ENCODE data around the gene HDAC4. TPM values are rescaled to one million over a fixed set of nuclear protein-coding genes. Genes with fewer than 3 reads are reported as not detected.

The HDAC4 gene
- total and polyA plus RNA-seq, 9 of the 15 experiments (the other 6 are each of a cell fraction or from before 2014, with no cell fraction given), result 0.11 to 20.2 (median 4.0) TPM

GRCh38 chr2:239006622-239007285 lies 394.1 kb downstream of the HDAC4 start (continued):
- TF ChIP-seq PPARD (CRISPR knock-in tag; IDR thresholded peaks at IDR 0.05) (no peak), E2F6 (IDR thresholded peaks at IDR 0.05; ENCODE audit: borderline replicate concordance in 1 of 2, extremely low read depth in 1 of 2, insufficient read depth in 1 of 2, insufficient read length in 1 of 2, low read depth in 1 of 2, low read length in 1 of 2, poor library complexity in 1 of 2, severe bottlenecking in 1 of 2) (no peak), GABPA (tag; conservative IDR thresholded peaks at IDR 0.05; ENCODE audit: low read depth) (no peak), RBBP5 (IDR thresholded peaks at IDR 0.05; ENCODE audit: borderline replicate concordance, insufficient read depth, low read length, poor library complexity, severe bottlenecking) (no peak), POLR2AphosphoS2 (IDR thresholded peaks at IDR 0.05; ENCODE audit: low read length) (no peak), LCOR (CRISPR knock-in tag; IDR thresholded peaks at IDR 0.05) (no peak), YY1 (IDR thresholded peaks at IDR 0.05; ENCODE audit: borderline replicate concordance in 1 of 3, control insufficient read depth in 1 of 3, extremely low read depth in 1 of 3, insufficient read depth in 3 of 3, insufficient read length in 1 of 3, insufficient replicate concordance in 2 of 3, low read depth in 1 of 3, low read length in 2 of 3) (no peak), ZFP1 (CRISPR knock-in tag; IDR thresholded peaks at IDR 0.05) (no peak), NRF1 (conservative IDR thresholded peaks at IDR 0.05 in 1 of 2, IDR thresholded peaks at IDR 0.05 in 1 of 2) (no peak), ZNF431 (CRISPR knock-in tag; IDR thresholded peaks at IDR 0.05) (no peak)
